PC-9 (cell line): ENCODE results near the gene RPS28.

ENCODE experiments used
- EZH2 ChIP-seq: fragments of 200-600 bp; sonication (generic); IDR thresholded peaks from 2 replicates; pipeline ENCODE4 v1.8.0; 2017; ENCODE audit warnings: antibody characterized with exemption, low read depth
- TF ChIP-seq, protein P1 (sequence below): fragments of 200-600 bp; sonication (generic); conservative IDR thresholded peaks from 2 replicates; pipeline ENCODE4 v1.6.1; 2017; ENCODE audit warnings: mixed run types, antibody characterized with exemption, mild to moderate bottlenecking, moderate library complexity

GRCh38 chr19:8305798-8306197 is 15.5 kb upstream of the RPS28 start:
- TF ChIP-seq, protein P1, sequence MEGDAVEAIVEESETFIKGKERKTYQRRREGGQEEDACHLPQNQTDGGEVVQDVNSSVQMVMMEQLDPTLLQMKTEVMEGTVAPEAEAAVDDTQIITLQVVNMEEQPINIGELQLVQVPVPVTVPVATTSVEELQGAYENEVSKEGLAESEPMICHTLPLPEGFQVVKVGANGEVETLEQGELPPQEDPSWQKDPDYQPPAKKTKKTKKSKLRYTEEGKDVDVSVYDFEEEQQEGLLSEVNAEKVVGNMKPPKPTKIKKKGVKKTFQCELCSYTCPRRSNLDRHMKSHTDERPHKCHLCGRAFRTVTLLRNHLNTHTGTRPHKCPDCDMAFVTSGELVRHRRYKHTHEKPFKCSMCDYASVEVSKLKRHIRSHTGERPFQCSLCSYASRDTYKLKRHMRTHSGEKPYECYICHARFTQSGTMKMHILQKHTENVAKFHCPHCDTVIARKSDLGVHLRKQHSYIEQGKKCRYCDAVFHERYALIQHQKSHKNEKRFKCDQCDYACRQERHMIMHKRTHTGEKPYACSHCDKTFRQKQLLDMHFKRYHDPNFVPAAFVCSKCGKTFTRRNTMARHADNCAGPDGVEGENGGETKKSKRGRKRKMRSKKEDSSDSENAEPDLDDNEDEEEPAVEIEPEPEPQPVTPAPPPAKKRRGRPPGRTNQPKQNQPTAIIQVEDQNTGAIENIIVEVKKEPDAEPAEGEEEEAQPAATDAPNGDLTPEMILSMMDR, result no peak
- TF ChIP-seq EZH2, result no peak
